HepG2 (cell line): Measurements from ENCODE around the gene EYA2. TPM values are rescaled to one million over a fixed set of nuclear protein-coding genes. Genes with fewer than 3 reads are reported as not detected.

ENCODE experiments used
- CREM ChIP-seq, 2 experiments: sonication (generic) in 1 of 2; formaldehyde crosslinking in 1 of 2; IDR thresholded peaks; 2 replicates each; pipeline versions ENCODE4 v1.4.0 to v1.6.1; 2016 to 2020; ENCODE audit warnings: antibody characterized with exemption in 1 of 2, mild to moderate bottlenecking in 1 of 2, missing genetic modification reagents in 1 of 2
- DPF2 ChIP-seq: sonication (generic); formaldehyde crosslinking; IDR thresholded peaks from 2 replicates; pipeline ENCODE4 v1.4.0; 2020; ENCODE audit warnings: mild to moderate bottlenecking, low read depth, missing genetic modification reagents, borderline replicate concordance
- IRF1 ChIP-seq: sonication (generic); formaldehyde crosslinking; IDR thresholded peaks from 2 replicates; pipeline ENCODE4 v1.4.0; 2020; ENCODE audit warnings: low read depth, mild to moderate bottlenecking, missing genetic modification reagents
- KAT8 ChIP-seq: IDR thresholded peaks from 2 replicates; pipeline ENCODE4 v1.6.1; 2016; ENCODE audit warnings: missing genetic modification reagents, missing compliant biosample characterization
- KLF15 ChIP-seq: sonication (generic); formaldehyde crosslinking; IDR thresholded peaks from 2 replicates; pipeline ENCODE4 v1.8.1; 2023; ENCODE audit warnings: borderline replicate concordance, mild to moderate bottlenecking, inconsistent platforms, missing genetic modification reagents, mixed read lengths
- NFKB2 ChIP-seq: sonication (generic); formaldehyde crosslinking; IDR thresholded peaks from 2 replicates; pipeline ENCODE4 v1.4.0; 2020; ENCODE audit warnings: missing genetic modification reagents, borderline replicate concordance
- NR2F2 ChIP-seq: IDR thresholded peaks from 2 replicates; pipeline ENCODE4 v1.6.1; 2012; ENCODE audit warnings: low read depth, inconsistent platforms, borderline replicate concordance
- RBM22 ChIP-seq: fragments of 200-400 bp; formaldehyde crosslinking; optimal IDR thresholded peaks from 2 replicates; pipeline ENCODE3; 2017; ENCODE audit warnings: mild to moderate bottlenecking, low read length, moderate library complexity
- SOX13 ChIP-seq, 3 experiments: fragments of 450-650 bp in 1 of 3; sonication (generic) in 1 of 3; formaldehyde crosslinking in 1 of 3; IDR thresholded peaks in 2 of 3; conservative IDR thresholded peaks in 1 of 3; 2 replicates each; pipeline versions ENCODE4 v1.5.0 to v1.6.1; 2016 to 2020; ENCODE audit warnings: antibody characterized with exemption in 1 of 3, mild to moderate bottlenecking in 1 of 3, missing compliant biosample characterization in 1 of 3, missing genetic modification reagents in 1 of 3, moderate library complexity in 1 of 3
- THAP8 ChIP-seq: sonication (generic); formaldehyde crosslinking; IDR thresholded peaks from 2 replicates; pipeline ENCODE4 v1.5.1; 2020; ENCODE audit warnings: missing genetic modification reagents, mild to moderate bottlenecking, borderline replicate concordance
- TMF1 ChIP-seq: sonication (generic); formaldehyde crosslinking; IDR thresholded peaks from 2 replicates; pipeline ENCODE4 v1.8.1; 2022; ENCODE audit warnings: low read depth, missing genetic modification reagents
- ZBTB20 ChIP-seq: sonication (generic); formaldehyde crosslinking; IDR thresholded peaks from 2 replicates; pipeline ENCODE4 v1.8.1; 2023; ENCODE audit warnings: missing genetic modification reagents, low read depth, mild to moderate bottlenecking, borderline replicate concordance
- ZFP62 ChIP-seq: sonication (generic); formaldehyde crosslinking; IDR thresholded peaks from 2 replicates; pipeline ENCODE4 v1.4.0; 2020; ENCODE audit warnings: missing genetic modification reagents
- ZNF205 ChIP-seq: IDR thresholded peaks from 2 replicates; pipeline ENCODE4 v1.6.1; 2018; ENCODE audit warnings: missing biosample characterization, missing genetic modification reagents
- ZNF24 ChIP-seq: fragments of 450-650 bp; IDR thresholded peaks from 2 replicates; pipeline ENCODE4 v1.6.1; 2017; ENCODE audit warnings: antibody characterized with exemption, mild to moderate bottlenecking
- ZNF263 ChIP-seq: sonication (generic); formaldehyde crosslinking; IDR thresholded peaks from 2 replicates; pipeline ENCODE4 v1.4.0; 2020; ENCODE audit warnings: missing genetic modification reagents
- ZNF430 ChIP-seq: sonication (generic); formaldehyde crosslinking; IDR thresholded peaks from 2 replicates; pipeline ENCODE4 v1.9.0; 2021; ENCODE audit warnings: mild to moderate bottlenecking, missing genetic modification reagents
- ZNF687 ChIP-seq: sonication (generic); formaldehyde crosslinking; IDR thresholded peaks from 2 replicates; pipeline ENCODE4 v1.5.1; 2020; ENCODE audit warnings: mild to moderate bottlenecking, missing genetic modification reagents, moderate library complexity
- polyA plus RNA-seq, 8 experiments: library from polyadenylated mRNA; depleted of rRNA in 3 of 8; stranded (reverse) in 7 of 8; unstranded in 1 of 8; fragments of >200 nt; fragmentation: Illumina TruSeq in 4 of 8; extraction: Trizol in 4 of 8; gene quantifications; 2 replicates each; pipeline versions ENCODE4 v1.2.1 to v1.2.3, GENCODE V29; 2011 to 2016; ENCODE audit warnings: low read depth in 4 of 8, missing spikeins in 1 of 8, mixed read lengths in 1 of 8; ENCODE audit not compliant: insufficient read depth in 1 of 8
- total RNA-seq, 5 experiments: library from RNA; depleted of rRNA; stranded (reverse); fragments of >200 nt; fragmentation: Illumina TruSeq; extraction: Trizol; gene quantifications; 2 replicates each; pipeline ENCODE4 v1.2.3, GENCODE V29; 2016; ENCODE audit warnings: low read depth in 1 of 5
- TF ChIP-seq, protein P1 (sequence below): IDR thresholded peaks from 2 replicates; pipeline ENCODE4 v1.6.1; 2016; ENCODE audit warnings: missing compliant biosample characterization, missing genetic modification reagents, borderline replicate concordance
- TF ChIP-seq, protein P2 (sequence below): sonication (generic); formaldehyde crosslinking; IDR thresholded peaks from 2 replicates; pipeline ENCODE4 v1.4.0; 2020; ENCODE audit warnings: missing genetic modification reagents

EYA2 gene
- total and polyA plus RNA-seq, 2 of the 13 experiments (the other 11 are each of a cell fraction or from before 2014, with no cell fraction given) = not detected

DNA sequence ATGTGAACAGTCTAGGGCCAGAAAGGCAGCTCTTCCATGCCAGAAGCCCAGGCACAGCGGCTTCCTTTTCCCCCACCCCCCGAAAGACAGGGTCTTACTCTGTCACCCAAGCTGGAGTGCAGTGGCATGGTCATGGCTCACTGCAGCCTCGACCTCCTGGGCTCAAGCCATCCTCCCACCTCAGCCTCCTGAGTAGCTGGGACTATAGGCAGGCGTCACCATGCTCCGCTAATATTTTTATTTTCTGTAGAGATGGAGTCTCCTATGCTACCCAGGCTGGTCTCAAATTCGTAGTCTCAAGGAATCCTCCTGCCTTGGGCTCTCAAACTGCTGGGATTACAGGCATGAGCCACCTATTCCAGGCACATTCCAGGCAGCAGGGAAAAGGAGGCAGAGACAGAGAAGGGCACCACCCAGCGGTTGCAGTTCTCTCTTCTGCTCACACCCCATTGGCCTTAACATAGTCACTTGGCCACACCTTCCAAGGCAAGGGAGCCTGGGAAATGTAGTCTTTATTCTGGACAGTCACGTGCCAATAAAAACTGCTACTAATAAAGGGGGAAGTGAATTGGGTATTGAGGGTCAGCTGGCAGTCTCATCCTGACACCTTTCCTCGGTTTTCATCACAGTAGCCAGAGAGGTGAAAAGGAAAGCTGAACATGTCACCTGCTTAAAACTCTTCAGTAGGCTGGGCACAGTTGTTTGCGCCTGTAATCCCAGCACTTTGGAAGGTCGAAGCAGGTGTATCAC lies 255.9 kb downstream of the EYA2 start (continued):
- TF ChIP-seq DPF2 (no peak), ZNF430 (CRISPR knock-in tag) (no peak), ZBTB20 (no peak), ZNF24 (peak; percentile 26; the same call in 1 of the 2 replicates), NR2F2 (no peak), KLF15 (CRISPR knock-in tag) (no peak), CREM (IDR thresholded peaks at IDR 0.05) (peak; percentile 70; the same call in 1 of the 2 replicates), CREM (CRISPR knock-in tag; IDR thresholded peaks at IDR 0.05) (no peak), IRF1 (no peak), ZNF263 (no peak), THAP8 (no peak), RBM22 (no peak), ZNF687 (CRISPR knock-in tag) (peak; percentile 33; the same call in 1 of the 2 replicates), KAT8 (CRISPR knock-in tag) (peak; percentile 50; the same call in 1 of the 2 replicates), ZFP62 (no peak), ZNF205 (CRISPR knock-in tag) (peak; percentile 71; the same call in 1 of the 2 replicates), TMF1 (CRISPR knock-in tag) (no peak), SOX13 (IDR thresholded peaks at IDR 0.05) (no peak), SOX13 (CRISPR knock-in tag; conservative IDR thresholded peaks at IDR 0.05 in 1 of 2, IDR thresholded peaks at IDR 0.05 in 1 of 2) (peak in 1 of 2 experiments; percentile 15; a peak in 1 of 4 replicates), NFKB2 (CRISPR knock-in tag) (no peak)
- TF ChIP-seq, protein P1, sequence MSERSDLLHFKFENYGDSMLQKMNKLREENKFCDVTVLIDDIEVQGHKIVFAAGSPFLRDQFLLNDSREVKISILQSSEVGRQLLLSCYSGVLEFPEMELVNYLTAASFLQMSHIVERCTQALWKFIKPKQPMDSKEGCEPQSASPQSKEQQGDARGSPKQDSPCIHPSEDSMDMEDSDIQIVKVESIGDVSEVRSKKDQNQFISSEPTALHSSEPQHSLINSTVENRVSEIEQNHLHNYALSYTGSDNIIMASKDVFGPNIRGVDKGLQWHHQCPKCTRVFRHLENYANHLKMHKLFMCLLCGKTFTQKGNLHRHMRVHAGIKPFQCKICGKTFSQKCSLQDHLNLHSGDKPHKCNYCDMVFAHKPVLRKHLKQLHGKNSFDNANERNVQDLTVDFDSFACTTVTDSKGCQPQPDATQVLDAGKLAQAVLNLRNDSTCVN = peak; percentile 67; the same call in 1 of the 2 replicates
- TF ChIP-seq, protein P2, sequence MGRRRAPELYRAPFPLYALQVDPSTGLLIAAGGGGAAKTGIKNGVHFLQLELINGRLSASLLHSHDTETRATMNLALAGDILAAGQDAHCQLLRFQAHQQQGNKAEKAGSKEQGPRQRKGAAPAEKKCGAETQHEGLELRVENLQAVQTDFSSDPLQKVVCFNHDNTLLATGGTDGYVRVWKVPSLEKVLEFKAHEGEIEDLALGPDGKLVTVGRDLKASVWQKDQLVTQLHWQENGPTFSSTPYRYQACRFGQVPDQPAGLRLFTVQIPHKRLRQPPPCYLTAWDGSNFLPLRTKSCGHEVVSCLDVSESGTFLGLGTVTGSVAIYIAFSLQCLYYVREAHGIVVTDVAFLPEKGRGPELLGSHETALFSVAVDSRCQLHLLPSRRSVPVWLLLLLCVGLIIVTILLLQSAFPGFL = no peak
